Left ventricle myocardium superior (tissue), 1 donor: Measurements from ENCODE around the gene FEZ2. TPM values are rescaled to one million over a fixed set of nuclear protein-coding genes. Genes with fewer than 3 reads are reported as not detected.
A peak's percentile ranks its signal among the peaks of the same experiment; 100 is the strongest.

Source experiments
- ATAC-seq: fragments of 200-7000 bp; cut with Tn5 transposase; one replicate; pipeline ENCODE4 v1.9.1; 2020; ENCODE audit warnings: mild to moderate bottlenecking, moderate library complexity
- DNase-seq: peaks from one replicate; pipeline ENCODE4 v3.0.0-alpha.2; 2020
- intact Hi-C: fragments of 100-400 bp; cut with micrococcal nuclease; formaldehyde crosslinking; loops from one replicate; pipeline ENCODE4 v1.11.0; 2022
- total RNA-seq: library from RNA; stranded (reverse); fragmentation: NEBNext Ultra II Directional; extraction: Animal tissue kit (Norgen Biotek cat#: 25700); gene quantifications from one replicate; pipeline ENCODE4 v1.2.1, GENCODE V29; 2021
- donor health status: DM: no; HTN: yes; CAD: no; lungs with severe emphysema.

The FEZ2 gene
- total RNA-seq, 1 donor from 2014 or later, result 37.2 TPM

DNA sequence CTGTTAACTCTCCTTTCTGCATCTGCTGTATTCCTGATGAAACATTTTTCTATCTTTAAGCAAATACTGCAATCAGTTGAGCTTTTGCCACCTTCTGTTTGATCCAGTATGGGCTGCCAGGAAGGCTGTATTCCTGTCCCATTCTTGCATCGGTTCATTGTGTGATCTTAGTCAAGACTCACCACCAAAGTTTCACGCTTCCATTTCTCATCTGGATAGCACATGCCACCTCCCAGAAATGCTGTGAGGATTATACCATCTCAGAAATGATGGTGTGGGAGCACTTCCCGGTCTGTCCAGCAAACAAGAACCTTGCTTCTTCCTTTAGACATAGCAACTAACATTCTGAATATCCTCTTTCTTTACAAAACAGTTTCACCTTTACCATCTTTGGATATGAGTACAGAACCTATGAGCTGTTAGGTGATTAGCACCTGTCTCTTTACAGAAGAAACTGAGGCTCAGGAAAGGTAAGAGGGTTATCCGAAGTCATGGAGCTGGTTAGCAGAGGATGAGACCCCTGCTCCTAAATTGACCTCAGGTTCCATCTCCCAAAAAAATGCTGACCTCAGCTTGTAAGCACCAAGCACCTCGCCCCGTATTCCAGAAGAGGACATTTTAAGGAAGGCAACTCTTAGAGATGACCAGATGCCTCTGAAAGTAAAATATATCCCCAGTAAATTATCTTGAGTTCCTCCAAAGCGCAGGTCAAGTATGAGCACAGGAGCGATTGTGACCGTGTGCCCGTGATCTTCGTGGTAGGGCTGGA, 56.8 kb downstream of the FEZ2 start:
- ATAC-seq, result no peak
- intact Hi-C loops, result no loop called here
- DNase-seq, result no peak

DNA sequence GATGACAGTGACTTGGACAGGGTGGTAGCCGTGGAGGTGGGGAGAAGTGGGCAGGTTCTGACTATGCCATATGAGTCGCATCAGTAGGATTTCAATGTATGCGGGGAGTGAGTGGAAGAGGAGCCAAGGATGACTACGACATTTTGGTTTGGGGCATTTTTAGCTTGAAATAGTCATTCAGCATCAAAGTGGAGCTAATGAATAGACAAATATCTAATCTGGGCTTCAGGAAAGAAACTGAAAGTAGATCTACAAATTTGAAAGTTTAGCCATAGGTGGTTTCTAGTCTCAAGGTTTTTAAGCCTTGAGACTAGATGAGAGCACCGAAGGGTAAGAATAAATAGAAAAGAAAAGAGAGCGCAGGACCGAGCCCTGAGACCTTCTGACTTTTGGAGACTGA, 58.3 kb downstream of the FEZ2 start:
- DNase-seq (no peak), ATAC-seq (no peak)
- intact Hi-C loops, result no loop called here

DNA sequence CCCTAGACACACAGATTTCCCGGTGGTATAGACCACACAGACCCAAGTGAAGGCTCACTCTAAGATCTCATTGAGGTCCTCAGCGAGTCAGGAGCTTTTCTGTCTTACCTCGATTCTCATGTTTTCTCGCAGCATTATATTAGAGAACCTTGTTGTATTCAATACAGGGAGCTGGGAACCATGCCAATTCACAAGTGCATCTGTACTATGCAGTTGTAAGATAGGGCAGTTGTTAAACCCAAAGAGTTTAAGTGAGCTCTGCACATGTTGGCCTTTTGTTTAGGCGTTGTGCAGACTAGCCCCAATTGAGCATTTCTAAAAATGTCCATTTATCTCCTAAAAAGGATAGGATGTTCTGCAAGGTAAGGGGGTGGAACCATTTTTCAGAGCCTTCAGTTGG, 59.6 kb downstream of the FEZ2 start:
- peak; percentile 78 for ATAC-seq
- DNase-seq, result no peak
- intact Hi-C loops, result no loop called here

DNA sequence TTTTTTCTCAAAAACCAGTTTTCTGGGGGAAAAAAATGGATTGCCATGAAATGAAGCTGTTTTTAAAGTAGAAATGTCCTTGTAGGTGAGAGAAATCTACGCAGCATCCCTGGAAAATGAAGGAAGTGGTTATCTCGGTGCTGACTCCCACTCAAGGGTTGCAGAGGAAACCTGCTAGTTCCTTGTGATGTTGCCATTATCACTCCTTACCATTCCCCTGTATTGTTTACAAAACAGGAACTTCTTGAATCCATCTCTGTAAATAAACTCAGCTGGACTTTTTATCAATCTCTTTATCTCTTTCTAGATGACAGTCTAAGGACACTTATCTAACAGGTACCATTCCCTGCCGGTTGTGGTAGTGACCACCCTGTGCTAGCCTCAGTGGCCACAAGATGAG, 61.2 kb downstream of the FEZ2 start:
- DNase-seq (no peak), ATAC-seq (no peak)
- intact Hi-C loops, result no loop called here

DNA sequence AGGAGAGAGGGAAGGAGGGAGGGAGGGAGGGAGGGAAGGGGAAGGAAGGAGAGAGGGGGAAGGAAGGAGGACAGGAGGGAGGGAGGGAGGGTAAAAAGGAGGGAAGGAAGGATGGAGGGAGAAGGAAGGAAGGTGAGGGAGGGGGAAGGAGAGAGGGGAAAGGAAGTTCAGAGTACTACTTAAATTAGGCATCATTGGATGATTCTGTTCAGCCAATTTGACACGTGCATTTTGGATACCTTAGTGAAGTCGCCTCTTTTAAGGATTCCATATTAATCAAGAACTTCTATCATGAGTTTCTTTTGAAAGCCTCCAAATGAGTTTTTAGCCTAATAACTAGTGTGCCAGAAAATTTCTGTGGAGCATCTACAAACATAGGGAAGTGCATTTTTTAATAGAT, 62.9 kb downstream of the FEZ2 start:
- DNase-seq (no peak), ATAC-seq (no peak)
- intact Hi-C loops, result no loop called here

DNA sequence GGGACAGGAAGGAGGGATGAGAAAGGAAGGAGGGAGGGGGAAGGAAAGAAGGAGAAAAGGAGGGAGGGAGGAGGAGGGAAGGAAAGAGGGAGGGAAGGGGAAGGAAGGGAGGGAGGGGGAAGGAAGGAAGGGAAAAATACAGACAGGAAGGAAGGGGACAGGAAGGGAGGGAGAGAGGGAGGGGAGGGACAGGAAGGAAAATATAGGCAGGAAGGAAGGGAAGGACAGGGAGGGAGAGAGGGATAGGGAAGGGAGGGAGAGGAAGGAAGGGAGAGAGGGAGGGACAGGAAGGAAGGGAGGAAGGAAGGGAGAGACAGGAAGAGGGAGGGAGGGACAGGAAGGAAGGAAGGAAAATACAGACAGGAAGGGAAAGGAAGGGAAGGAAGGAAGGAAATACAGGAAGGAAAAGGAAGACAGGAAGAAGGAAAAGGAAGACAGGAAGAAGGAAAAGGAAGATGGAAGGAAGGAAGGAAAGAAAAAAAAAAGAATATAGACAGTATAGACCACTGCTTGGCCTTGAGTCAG, 63.6 kb downstream of the FEZ2 start:
- intact Hi-C loops, result no loop called here
- ATAC-seq (no peak), DNase-seq (no peak)

DNA sequence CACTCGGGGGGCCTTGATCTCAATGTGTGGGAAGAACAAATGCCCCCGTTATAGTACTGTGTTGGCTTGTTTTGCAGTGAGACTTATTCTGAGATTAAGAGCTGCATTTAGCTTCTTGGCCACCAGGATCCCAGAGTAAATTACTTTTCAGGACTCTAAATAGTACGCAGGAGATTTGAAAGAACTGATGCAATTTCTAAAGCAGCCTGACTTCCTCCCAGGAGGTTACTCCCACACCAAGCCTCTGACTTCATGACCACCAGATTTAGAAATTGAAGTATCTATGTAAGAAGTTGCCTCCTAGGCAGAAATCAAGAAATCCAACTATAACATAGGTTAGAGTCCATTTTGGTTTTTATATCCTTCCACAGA, 67.0 kb downstream of the FEZ2 start:
- intact Hi-C loops, result no loop called here
- ATAC-seq, result peak; percentile 88
- DNase-seq, result no peak

DNA sequence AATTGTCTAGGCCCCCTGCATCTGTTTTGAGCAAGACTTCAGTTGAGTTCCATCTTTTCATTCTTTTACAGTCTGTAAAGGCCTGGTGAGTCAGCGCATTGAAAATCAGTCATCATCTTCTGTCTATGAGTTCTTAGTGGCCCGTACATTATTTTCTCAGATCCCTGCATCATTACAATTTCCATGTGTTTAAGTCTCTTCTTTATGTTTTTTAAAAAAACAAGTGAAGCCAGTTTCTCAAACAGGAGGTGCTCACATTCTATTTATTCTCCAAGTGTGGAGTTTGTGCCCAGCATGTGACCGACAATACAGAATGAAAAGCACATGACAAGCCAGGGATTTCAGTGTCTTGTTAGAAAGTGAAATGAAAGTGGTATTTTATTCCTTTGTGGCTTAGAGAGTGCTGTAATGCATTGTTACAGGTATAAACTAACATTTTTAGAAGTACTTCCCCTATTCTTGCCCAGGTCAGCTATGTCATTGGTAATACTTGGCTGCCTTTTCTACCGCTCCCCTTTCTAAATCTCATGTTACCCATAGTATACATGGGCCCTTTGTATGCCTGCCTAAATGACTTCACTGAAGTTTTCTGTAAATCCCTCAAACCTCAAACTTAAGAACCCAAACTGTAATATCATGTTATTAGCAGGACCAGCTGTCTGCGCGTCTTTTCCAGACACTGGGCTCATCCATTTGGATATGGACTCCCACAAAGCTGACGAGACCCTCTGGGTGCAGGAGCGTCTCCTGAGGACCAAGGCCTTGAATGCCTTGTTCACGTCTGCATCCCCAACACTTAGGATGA, 67.6 kb downstream of the FEZ2 start:
- peak; percentile 17 for ATAC-seq
- intact Hi-C loops, result no loop called here
- no peak for DNase-seq

DNA sequence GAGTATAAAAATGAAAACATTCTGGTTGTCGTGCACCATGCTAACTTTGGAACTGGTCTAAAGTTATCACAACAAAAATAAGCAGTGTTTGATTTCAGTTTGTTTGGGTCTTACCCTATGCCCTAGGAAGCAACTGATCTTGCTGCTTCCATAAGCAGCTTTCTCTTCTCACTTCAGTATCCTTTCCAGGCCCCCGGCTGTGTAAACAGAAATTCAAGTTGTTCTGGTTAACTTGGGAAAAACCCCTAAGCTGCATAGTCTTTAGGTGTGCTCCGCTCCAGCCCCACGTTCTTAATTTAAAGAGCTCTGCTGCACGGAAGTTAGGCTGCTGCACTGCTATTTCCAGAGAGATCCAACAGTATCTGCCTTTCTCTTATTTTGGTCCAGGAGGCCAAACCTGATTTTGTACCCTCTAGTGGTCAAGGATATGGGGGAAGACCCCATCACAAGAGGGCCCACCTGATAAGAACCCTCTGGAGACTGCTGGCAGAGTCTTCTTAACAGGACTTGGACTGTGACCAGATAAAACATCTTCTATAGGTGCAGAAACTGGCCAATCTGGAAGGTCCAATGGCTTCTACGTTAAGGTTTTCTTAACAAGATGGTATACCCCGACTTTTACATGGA, 69.1 kb downstream of the FEZ2 start:
- DNase-seq (no peak), ATAC-seq (no peak)
- intact Hi-C loops, result no loop called here

DNA sequence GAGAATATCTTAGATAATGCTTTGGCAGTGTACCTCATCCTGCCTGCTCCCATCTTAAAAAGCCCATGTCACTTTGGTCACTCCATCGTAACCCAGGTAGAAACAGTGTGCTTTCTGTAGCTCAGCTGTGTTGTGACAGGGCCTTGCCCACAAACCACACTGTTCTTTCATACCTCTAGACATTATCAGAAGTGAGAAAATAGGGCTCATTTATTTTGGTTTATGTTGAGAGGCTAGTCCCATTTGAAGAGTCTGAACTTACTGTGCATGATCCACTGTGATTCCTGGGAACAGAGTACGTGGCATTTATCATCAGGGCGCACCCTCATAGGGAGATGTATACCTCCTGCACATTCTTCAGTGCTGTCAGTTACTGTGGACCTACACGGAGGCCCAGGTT, 69.7 kb downstream of the FEZ2 start:
- ATAC-seq, result no peak
- intact Hi-C loops, result no loop called here
- no peak for DNase-seq

DNA sequence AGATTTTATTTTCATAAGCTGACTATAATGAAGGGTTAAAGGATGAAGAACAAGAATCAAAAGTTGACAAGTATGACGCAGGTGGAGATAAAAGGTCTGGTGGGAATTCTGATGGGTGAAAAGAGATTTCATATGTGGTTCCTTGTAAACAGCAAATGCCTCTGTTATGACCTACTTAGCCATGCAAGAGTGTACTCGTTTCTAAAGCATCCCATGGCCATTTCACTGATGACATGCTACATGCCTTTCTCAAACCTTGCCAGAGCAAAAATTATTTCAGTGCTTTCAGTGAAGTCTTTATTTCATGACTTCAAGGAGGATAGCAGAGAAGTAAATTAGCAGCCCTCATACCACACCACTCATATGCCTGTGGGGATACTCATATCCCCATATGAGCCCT, 71.7 kb downstream of the FEZ2 start:
- intact Hi-C loops, result no loop called here
- ATAC-seq (peak; percentile 38), DNase-seq (no peak)

DNA sequence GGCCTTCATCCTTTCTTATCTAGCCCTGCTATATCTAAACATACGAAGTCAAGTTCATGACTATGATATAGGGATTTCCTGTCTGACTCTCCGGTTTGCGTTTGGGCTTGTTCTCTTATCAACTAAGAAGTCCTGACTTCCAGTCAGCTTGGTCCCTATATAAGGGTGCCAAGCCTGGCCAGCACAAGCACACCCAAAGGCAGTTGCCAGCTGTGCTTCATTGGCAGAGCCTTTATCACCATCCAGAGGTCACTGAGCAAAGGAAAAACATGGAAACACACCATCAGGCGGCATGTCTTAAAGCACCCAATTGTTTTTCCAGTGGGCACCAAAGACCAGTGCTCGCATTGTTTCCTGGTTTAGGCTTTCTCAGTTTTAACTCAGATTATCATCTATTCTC, 72.7 kb downstream of the FEZ2 start:
- ATAC-seq, result peak; percentile 75
- DNase-seq, result no peak
- intact Hi-C loops, result no loop called here

DNA sequence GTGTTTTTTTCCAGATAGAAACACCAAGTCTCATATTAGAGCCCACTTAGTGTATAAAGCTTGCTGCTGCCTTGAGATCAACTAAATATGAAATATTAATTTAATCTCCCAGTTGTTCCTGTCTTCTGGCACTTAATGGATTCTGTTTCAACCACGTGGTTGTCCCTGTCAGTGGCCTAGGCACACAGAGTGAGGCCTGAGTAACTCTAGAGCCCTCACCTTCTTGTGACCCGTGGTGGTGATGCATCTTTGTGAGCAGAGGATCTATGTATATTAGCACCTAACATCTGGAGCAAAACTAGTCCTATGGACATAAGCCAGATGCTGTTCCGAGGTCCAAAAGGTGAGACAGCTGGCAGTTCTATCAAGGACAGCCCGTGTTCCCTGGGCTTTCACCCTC, 74.8 kb downstream of the FEZ2 start:
- DNase-seq, result no peak
- ATAC-seq, result no peak
- intact Hi-C loops, result no loop called here

DNA sequence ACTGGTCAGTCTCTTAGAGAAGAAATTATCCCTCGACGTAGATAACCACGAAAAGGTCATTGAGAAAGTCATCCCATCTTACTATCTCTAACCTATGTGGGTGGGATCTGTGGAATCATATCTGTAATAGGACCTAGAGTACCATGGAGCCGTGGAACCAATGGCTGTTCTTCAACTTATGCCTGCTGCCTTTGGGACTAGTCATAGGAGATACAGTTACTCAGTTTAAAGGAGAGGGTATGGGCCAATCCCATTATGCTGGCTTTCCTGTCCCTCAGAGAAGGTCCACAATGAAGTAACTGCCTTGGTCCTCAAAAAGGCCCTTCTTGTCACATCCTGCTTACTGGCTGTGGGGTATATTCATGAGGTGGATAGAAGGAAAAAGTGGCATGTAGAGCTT, 77.5 kb downstream of the FEZ2 start:
- intact Hi-C loops, result no loop called here
- no peak for DNase-seq
- no peak for ATAC-seq

DNA sequence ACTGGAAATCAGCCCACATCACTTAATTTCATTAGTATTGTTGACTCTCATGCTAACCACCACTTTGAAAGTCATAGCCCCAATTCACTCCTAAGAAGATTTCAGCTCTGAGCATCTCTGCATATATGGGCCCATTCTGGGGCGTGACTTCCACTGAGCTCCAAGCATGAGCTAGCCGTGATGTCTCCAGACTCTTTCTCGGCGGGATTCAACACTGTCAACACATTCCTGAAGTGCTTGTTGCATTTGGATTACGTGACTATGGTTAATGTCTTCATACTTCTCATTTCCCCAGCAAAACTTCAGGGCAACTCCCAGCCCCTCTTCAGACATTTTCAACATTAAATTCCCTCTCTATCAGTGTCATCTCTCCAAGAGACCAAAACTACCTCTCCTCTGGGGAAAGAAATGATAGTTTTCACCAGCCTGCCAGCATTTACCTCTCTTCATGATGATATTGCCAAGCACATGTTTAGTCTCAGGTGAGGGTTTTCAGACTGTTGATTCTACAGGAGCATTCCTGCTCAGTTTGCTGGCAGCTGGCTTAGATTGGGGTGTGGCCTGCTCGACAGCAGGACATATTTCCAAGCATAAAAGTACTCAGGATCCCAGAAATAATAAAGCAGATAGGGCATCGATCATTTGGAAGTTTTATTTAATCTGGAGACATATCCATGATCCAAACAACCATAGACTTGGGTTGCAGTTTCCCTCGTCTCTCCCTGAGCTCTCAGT, 81.7 kb downstream of the FEZ2 start:
- ATAC-seq, result no peak
- intact Hi-C loops, result no loop called here
- DNase-seq, result no peak

DNA sequence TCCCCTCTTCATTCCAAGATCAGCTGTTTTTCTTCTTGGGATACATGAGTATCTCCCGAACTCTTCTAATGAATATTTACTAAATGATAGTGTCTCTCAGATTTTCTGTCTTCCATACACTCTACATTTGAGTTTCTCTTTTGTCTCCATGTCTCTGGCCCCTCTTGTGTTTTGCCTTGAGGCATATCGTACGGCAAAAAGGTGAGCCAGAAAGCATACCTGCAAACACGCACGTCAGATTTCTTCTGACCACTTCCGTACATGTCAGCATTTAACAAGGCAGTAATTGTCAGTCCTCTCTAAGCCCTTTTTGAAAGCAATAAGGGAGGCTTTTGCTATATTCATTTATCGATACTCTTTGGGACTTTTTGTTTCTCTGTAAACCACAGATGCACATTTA, 82.4 kb downstream of the FEZ2 start:
- DNase-seq, result no peak
- intact Hi-C loops, result no loop called here
- ATAC-seq, result no peak

DNA sequence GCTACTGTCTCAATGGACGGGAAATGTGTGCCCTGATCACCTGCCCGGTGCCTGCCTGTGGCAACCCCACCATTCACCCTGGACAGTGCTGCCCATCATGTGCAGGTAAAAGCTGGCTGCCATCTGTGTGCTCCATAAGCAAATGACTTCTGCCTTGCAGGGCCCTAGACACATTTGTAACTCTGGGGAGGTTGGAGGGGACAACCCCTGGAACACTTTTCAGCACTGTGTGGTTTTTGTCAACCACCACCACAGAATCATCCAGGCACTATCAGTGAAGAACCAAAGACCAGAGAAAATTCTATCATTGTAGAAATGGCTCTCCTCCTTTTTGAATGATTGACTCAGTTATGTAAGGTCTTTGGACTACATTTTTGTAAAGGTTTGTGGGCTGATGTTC, 84.3 kb downstream of the FEZ2 start:
- intact Hi-C loops, result no loop called here

DNA sequence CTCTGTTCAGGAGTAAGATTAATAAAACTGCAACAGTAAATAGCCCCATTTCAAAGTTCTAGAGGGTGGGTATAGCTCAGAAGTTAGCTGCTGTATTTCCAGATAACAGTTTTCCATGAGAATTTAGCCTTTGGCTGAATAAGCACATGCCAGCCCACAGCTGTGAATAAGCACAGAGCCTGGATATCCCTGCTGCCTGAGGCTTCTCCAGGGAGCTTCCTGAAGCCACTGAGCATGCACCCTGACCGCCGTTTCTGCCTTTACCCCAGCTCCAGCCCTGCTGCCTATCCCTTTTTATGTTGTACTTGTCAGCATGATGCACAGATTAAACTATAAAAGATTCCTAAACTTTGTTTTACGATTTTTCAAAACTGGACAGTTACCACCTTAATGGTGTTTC, 85.3 kb downstream of the FEZ2 start:
- DNase-seq (no peak), ATAC-seq (no peak)
- intact Hi-C loops, result no loop called here

More for the DNA sequence above, 84.3 kb downstream of the FEZ2 start:
- no peak for DNase-seq
- ATAC-seq, result no peak

DNA sequence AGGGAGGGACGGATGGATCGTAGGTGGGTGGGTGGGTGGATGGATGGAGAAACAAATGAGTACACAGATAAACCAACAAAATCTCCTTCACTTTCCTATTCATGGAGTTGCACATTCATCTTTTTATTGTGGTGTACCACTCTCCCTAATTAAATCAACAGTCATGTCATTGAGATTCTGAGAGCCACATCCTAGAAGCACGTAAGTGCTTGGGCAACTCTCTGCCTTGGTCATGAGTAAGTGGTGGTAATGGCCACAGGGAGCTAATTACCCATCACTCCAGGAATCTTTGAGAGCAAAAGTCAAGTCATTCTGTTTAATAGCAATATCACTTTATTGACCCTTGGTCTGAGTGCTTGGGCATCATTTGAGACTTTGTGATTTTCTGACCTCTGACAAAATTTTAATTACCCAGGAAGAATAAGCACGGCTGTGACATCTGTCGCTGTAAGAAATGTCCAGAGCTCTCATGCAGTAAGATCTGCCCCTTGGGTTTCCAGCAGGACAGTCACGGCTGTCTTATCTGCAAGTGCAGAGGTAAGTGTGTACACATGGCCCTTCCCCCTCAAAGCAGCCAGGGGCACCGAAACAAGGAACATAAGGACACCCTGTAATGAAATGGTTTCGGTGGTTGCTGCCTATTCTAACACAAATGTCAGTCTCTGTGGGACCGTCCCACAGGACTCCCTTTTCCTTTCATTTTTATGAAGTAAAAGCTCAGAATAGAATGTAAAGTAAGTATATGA, 85.9 kb downstream of the FEZ2 start:
- DNase-seq (no peak), ATAC-seq (no peak)
- intact Hi-C loops, result no loop called here
